ENCODE measurements around the gene ECSIT.
"Not testable (repeated sequence)": the region's sequence is repeated elsewhere in the genome, so short reads cannot be mapped to it uniquely, and the experiment has no call there.

ECSIT gene

DNA sequence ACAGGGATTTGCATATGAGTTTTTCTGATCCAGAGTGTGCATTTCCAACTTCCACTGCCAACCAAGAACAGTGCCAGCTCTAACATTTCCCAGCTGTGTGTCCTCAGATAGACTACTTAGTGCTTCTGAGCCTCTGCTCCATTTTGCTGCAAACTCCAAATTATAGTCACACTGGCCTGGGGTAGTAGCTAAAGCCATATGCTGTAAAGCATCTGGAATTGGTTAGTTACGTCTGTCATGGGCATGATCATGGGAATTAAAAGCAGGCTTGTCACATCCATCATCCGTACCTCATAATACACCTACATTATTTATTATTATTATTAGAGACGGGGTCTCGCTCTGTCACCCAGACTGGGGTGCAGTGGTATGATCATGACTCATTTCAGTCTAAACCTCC lies 55.2 kb downstream of the ECSIT start:
- DNase-seq, result no peak

DNA sequence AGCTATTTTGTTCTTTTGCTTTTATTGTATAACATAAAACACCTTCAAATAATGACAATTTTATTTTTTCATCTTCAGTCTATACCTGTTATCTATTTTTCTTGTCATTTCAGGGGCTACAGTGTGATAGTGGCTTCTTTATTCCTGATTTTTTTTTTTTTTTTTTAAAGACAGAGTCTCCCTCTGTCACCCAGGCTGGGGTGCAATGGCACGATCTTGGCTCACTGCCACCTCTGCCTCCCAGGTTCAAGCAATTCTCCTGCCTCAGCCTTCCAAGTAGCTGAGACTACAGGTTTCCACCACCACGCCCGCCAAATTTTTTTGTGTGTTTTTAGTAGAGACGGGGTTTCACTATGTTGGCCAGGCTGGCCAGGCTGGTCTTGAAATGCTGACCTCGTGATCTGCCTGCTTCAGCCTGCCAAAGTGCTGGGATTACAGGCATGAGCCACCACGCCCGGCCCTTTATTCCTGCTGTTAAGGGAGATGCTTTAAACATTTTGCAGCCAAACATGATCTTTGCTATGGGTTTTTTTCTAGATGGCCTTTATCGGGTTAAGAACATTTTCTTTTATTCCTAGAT lies 60.6 kb downstream of the ECSIT start:
- not testable (repeated sequence) for DNase-seq

DNA sequence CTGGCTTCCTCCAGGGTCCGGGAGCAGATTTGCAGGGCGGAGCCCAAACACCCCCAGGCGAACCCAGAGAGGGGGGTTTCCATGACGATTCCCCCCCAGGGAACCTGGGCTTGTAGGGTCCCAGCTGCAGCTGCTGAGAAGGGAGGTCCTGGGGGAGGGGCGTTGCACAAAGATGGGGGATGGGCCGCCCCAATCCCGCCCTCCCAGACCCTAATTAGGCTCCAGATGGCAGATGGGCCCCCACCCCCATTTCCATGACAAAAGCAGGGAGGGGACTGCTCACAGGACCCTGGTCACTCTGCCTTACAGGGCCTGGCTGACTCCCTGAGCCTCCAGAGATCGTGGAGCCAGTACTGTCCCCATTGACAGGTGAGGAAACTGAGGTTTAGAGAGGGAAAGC lies 63.3 kb downstream of the ECSIT start:
- no peak for DNase-seq

DNA sequence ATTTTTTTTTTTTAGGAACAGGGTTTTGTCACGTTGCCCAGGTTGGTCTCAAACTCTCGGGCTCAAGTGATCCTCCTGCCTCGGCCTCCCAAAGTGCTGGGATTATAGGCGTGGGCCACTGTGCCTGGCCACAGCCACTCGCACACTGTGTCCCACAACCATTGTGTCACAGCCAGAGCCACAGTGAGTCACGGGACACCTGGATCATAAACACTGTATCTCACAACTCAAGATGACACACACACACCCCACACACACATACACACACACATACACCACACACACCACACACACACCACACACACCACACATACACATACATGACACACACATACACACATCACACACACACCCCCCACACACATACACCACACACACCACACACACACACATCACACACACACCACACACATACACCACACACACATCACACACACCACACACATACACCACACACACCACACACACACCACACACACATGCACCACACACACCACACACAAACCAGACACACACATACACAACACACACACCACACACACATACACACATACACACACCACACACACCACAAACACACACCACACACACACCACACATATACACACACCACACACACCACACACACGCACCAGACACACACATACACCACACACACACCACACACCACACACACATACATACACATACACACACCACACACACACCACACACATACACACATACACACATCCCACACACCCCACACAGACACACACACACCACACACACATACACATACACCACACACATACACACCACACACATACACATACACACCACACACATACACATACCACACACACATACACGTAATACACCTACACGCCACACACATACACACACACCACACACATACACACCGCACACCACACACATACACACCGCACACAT lies 64.3 kb downstream of the ECSIT start:
- peak; percentile 43 for DNase-seq

DNA sequence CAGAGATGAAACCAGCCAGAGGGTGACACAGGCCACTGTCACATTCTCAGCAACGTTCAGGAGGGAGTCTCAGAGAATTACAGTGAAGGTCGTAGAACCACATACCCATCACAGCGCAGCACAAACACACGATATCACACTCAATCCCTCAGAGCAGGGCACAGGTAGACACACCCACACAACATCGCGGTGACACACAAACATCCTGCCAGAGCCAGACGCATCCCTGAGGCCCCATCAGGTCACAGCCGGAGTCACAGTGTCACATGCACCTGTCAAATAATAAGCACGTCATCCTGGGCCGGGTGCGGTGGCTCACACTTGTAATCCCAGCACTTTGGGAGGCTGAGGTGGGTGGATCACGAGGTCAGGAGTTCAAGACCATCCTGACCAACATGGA lies 65.5 kb downstream of the ECSIT start:
- no peak for DNase-seq

DNA sequence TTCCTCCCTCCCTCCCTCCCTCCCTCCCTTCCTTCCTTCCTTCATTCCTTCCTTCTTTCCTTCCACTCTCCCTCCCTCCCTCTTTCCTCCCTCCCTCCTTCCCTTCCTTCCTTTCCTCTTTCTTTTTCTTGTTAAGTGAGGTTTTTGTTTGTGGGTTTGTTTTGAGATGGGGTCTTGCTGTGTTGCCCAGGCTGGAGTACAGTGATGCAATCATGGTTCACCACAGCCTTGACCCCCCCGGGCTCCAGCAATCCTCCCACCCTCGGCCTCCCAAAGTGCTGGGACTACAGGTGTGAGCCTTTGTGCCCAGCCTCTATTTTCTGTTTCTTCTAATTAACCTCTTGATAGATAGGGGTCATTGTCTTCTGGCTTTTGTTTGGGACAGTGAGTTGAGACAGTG lies 67.5 kb downstream of the ECSIT start:
- no peak for DNase-seq

DNA sequence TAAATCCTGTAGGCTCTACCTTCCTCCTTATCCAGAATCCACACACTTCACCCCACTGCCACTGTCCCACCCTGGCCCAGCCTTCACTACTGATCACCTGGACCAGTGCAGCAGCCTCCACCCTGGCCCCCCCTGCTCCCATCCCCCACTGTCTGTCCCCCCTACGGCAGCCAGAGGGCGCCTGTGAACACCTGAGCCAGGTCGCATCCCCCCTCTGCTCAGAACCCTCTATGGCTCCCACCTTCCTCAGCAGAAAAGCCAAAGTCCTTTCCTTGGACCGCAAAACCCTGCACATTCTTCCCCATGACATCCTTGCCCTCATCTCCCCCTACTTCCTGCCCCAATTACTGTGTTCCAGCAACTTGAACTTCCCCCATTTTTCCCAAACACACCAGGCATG lies 68.7 kb downstream of the ECSIT start:
- DNase-seq, result no peak

DNA sequence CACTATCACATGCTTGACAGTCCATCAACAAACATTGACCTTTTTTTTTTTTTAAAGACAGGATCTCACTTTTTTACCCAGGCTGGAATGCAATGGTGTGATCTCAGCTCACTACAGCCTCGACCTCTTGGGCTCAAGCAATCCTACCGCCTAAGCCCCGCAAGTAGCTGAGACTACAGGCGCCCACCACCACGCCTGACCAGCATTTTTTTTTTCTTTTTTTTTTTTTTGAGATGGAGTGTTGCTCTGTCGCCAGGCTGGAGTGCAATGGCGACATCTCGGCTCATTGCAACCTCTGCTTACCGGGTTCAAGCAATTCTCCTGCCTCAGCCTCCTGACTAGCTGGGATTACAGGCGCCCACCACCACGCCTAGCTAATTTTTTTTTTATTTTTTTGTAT lies 70.0 kb downstream of the ECSIT start:
- not testable (repeated sequence) for DNase-seq

DNA sequence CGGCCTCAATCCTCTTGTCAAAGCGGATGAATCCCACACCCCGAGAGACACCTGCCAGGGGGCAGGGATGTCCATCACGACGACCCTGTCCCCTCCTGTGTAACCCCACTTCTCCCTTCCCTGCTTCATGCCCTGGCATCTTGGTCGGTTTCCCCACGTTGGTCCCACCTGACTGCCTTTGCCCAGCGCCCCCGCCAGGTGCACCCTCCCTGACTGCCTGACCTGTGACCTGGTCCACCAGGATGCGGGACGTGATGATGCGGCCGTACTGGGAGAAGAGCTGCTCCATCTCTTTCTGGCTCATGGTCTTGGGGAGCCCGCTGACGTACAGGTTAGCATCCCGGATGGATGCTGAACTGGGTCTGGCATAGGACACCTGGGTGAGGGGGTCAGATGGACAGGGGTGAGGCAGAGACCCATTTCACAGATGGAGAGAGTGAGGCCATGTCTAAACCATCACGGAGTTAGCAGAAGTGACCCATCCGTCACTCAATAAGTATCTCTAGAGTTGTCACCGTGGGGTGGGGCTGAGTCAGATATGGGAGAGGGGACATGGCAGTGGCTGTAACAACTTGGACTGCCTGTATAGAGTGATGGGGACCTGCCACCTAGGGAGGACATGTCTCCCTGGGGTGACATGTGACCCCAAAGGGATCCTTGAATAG lies 70.6 kb downstream of the ECSIT start:
- DNase-seq, result no peak

DNA sequence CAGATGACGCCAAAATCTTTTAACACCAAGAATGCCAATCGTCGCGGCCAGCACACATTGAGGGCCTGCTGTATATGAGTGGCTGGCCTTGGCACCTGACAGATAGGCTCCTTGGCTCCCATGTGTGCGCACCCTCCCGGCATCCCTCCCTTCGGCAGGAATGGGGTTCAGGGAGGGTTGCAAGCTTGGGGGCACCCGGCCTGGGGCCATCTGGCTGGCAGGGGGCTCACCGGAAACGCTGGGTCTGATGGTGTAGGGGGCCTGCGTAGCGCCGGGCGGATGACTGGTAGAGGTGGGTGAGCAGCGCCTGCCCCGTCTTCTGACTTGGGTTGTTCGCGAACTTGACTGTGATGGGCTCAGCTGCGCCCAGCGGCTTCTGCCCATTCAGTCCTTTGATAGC lies 71.1 kb downstream of the ECSIT start:
- no peak for DNase-seq

DNA sequence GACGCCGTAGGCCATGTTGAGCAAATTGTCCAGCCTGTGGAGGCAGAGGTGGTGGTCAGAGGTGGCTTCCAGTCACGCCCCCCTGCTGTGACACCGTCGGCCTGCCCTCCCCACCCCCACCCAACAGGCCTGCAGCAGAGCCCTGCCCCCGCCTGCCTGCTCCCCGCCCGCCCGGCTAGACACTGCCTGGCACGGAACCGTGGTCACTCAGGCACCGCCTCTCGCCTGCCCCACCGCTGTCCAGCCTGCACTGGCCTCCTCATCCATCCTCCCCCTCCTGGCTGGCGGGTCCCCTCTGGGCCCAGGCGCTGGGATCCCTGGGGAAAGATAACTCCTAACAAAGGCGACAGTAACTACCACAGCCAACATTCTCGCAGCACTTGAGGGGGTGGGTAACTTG lies 71.8 kb downstream of the ECSIT start:
- DNase-seq, result no peak

DNA sequence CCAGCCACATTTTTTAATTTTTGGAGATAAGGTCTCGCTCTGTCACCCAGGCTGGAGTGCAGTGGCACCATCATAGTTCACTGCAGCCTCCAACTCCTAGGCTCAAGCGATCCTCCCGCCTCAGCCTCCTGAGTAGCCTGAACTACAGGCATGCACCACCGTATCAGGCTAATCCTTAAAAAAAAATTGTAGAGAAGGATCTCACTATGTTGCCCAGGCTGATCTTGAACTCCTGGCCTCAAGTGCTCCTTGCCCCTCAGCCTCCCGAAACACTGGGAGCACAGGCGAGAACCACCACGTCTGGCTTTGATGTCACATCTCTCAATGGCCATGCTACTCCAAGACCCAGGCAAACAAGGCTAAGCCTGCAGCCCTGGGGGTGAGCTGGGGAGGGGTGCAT lies 72.3 kb downstream of the ECSIT start:
- DNase-seq, result no peak

Measured in MV-4-11 (cell line).